ENCODE results near the gene B3GALNT2. TPM values are rescaled to one million over a fixed set of nuclear protein-coding genes. Genes with fewer than 3 reads are reported as not detected.

Gene B3GALNT2
- total and polyA plus RNA-seq, 2 of the 4 experiments (the other 2 are of a cell fraction) = 11.0 to 32.8 TPM

- in situ Hi-C loops (cut with MboI; ENCODE audit: low sequenced_read_pairs) = no loop called here
- Histone ChIP-seq H4K20me1 (ENCODE audit: insufficient read depth, low read length) (peaks cover 11% of the 10 kb centered on the region), H3K36me3 (ENCODE audit: control insufficient read depth, insufficient read depth, low read length) (no peaks in the 10 kb centered on the region), H4K91ac (ENCODE audit: insufficient read depth, low read depth, low read length) (no peak overlapping the region), H2AK9ac (replicated peaks; ENCODE audit: low read depth, low read length, poor library complexity) (no peak overlapping the region), H2BK15ac (ENCODE audit: low read depth, low read length) (no peak overlapping the region), H4K8ac (ENCODE audit: low read depth in 2 of 2, low read length in 2 of 2) (no peak overlapping the region), H2BK120ac (ENCODE audit: low read depth, low read length) (no peak overlapping the region), H3K4ac (ENCODE audit: low read depth, low read length) (no peak overlapping the region), H3K56ac (ENCODE audit: extremely low read depth, insufficient read depth, low read length) (no peak overlapping the region), H3K4me3 (ENCODE audit: insufficient read depth, low read depth, low read length) (no peak overlapping the region), H2AK5ac (ENCODE audit: low read depth, low read length) (no peak overlapping the region), H3K9me1 (ENCODE audit: insufficient read depth, low read length) (peaks cover 2% of the 10 kb centered on the region), H3K23ac (ENCODE audit: low read depth, low read length) (no peak overlapping the region), H3K9me3 (ENCODE audit: control insufficient read depth, insufficient read depth, low read length) (no peaks in the 10 kb centered on the region), H3K14ac (replicated peaks; ENCODE audit: low read depth, low read length) (no peak overlapping the region), H3K9ac (ENCODE audit: low read depth, low read length) (no peak overlapping the region), H4K5ac (ENCODE audit: low read depth, low read length) (no peak overlapping the region), H3K4me2 (ENCODE audit: low read depth, low read length) (no peak overlapping the region), H3K27me3 (ENCODE audit: control insufficient read depth, insufficient read depth, low read length) (no peaks in the 10 kb centered on the region), H3K18ac (ENCODE audit: low read depth, low read length) (no peak overlapping the region), H3K27ac (ENCODE audit: insufficient read depth, low read length) (no peak overlapping the region), H3K4me1 (ENCODE audit: control insufficient read depth, insufficient read depth, low read length) (peaks cover 2% of the 10 kb centered on the region), H3K79me1 (ENCODE audit: low read depth in 1 of 2, low read length in 2 of 2) (peaks cover 13 to 58% of the 10 kb centered on the region in 2 experiments), H2BK5ac (ENCODE audit: low read depth, low read length, poor library complexity, severe bottlenecking) (no peak overlapping the region), H2AFZ (replicated peaks; ENCODE audit: low read length, poor library complexity) (no peak overlapping the region), H2BK20ac (ENCODE audit: low read depth, low read length) (no peak overlapping the region)
- TF ChIP-seq MXI1 (IDR thresholded peaks at IDR 0.05; ENCODE audit: borderline replicate concordance, low read depth, low read length) = no peak
- TF ChIP-seq CTCF (conservative IDR thresholded peaks at IDR 0.05; ENCODE audit: low read depth, low read length) = no peak
- no peak for TF ChIP-seq CEBPB (IDR thresholded peaks at IDR 0.05; ENCODE audit: low read depth, low read length)
- TF ChIP-seq, protein P1, sequence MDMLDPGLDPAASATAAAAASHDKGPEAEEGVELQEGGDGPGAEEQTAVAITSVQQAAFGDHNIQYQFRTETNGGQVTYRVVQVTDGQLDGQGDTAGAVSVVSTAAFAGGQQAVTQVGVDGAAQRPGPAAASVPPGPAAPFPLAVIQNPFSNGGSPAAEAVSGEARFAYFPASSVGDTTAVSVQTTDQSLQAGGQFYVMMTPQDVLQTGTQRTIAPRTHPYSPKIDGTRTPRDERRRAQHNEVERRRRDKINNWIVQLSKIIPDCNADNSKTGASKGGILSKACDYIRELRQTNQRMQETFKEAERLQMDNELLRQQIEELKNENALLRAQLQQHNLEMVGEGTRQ (IDR thresholded peaks at IDR 0.05; ENCODE audit: low read depth, low read length) = no peak
- TF ChIP-seq SMC3 (IDR thresholded peaks at IDR 0.05; ENCODE audit: low read depth, low read length) = no peak
- no peak for TF ChIP-seq MAZ (IDR thresholded peaks at IDR 0.05; ENCODE audit: borderline replicate concordance, low read depth, low read length)
- no peak for TF ChIP-seq ELK1 (IDR thresholded peaks at IDR 0.05; ENCODE audit: borderline replicate concordance, low read depth, low read length)
- TF ChIP-seq RAD21 (IDR thresholded peaks at IDR 0.05; ENCODE audit: low read length) = no peak
- no peak for TF ChIP-seq NFE2L2 (IDR thresholded peaks at IDR 0.05; ENCODE audit: low read depth, low read length)
- TF ChIP-seq BHLHE40 (IDR thresholded peaks at IDR 0.05; ENCODE audit: low read depth, low read length) = no peak
- intact Hi-C loops (cut with micrococcal nuclease) = no loop called here
- CTCF ChIA-PET = interaction anchor here (0.8 kb wide), 1 partner anchor 13 kb away, joined by 3 read pairs; no protein-coding TSS in a partner anchor
- DNase-seq (no peak), ATAC-seq (ENCODE audit: low read depth) (peak; percentile 31)
- WGBS, 2 experiments (ENCODE audit: extremely low coverage in 2 of 2, insufficient read length in 1 of 2) = no CpG with 5 or more reads among the region's 5 CpGs
- BruUV-seq (replicated peaks) = no TSS peak
- dilution Hi-C loops (cut with HindIII; ENCODE audit: low sequenced_read_pairs, unreplicated experiment) = no loop called here
- POLR2A ChIA-PET (ENCODE audit: unreplicated experiment) = no interaction called here
Measured at GRCh38 chr1:235404190-235404589, 100.1 kb downstream of the B3GALNT2 start.

Data from IMR-90 (cell line).